H1 (cell line): ENCODE measurements around the gene ADAMTS1. TPM values are rescaled to one million over a fixed set of nuclear protein-coding genes. Genes with fewer than 3 reads are reported as not detected.

Experiments
- CBX5 ChIP-seq: fragments of 300-800, 300-1000 bp; sonication (generic); IDR thresholded peaks from 2 replicates; pipeline ENCODE4 v1.7.1; 2016; ENCODE audit warnings: antibody characterized with exemption, low read length, low read depth
- CBX8 ChIP-seq: fragments of 300-800, 300-1000 bp; sonication (generic); IDR thresholded peaks from 2 replicates; pipeline ENCODE4 v1.7.1; 2016; ENCODE audit warnings: low read depth, low read length, borderline replicate concordance
- SAP30 ChIP-seq: fragments of 300-600 bp; sonication (generic); IDR thresholded peaks from 2 replicates; pipeline ENCODE4 v1.7.1; 2012; ENCODE audit warnings: low read length, moderate library complexity, mild to moderate bottlenecking, inconsistent platforms; ENCODE audit not compliant: insufficient read depth, insufficient replicate concordance
- polyA plus RNA-seq, 7 experiments: library from polyadenylated mRNA; depleted of rRNA in 3 of 7; stranded (reverse) in 5 of 7; unstranded in 2 of 7; fragments of >200 nt in 5 of 7; fragments of 200-250 nt in 2 of 7; gene quantifications; 1 replicate in 5 of 7; 2 replicates in 1 of 7; 4 replicates in 1 of 7; pipeline versions ENCODE4 v1.2.1 to v1.2.3, GENCODE V29; 2011 to 2013; ENCODE audit warnings: missing spikeins in 2 of 7, mixed read lengths in 2 of 7
- total RNA-seq: library from RNA; stranded (reverse); fragmentation: NEBNext Ultra II Directional; extraction: Animal tissue kit (Norgen Biotek cat#: 25700); gene quantifications from 2 replicates; pipeline ENCODE4 v1.2.1, GENCODE V29; 2021
- TF ChIP-seq, protein P1 (sequence below): IDR thresholded peaks from 2 replicates; pipeline ENCODE4 v1.6.1; 2011; ENCODE audit warnings: low read depth, mild to moderate bottlenecking, low read length; ENCODE audit not compliant: insufficient read depth
- TF ChIP-seq, protein P2 (sequence below): IDR thresholded peaks from 2 replicates; pipeline ENCODE4 v1.6.1; 2011; ENCODE audit warnings: low read length, improper control_type of control experiment
- TF ChIP-seq, protein P3 (sequence below): IDR thresholded peaks from 2 replicates; pipeline ENCODE4 v1.6.1; 2012; ENCODE audit warnings: low read length, inconsistent platforms

ADAMTS1 gene
- total and polyA plus RNA-seq, 2 of the 8 experiments (the other 6 are each of a cell fraction or from before 2014, with no cell fraction given) = 10.7 to 22.4 TPM

DNA sequence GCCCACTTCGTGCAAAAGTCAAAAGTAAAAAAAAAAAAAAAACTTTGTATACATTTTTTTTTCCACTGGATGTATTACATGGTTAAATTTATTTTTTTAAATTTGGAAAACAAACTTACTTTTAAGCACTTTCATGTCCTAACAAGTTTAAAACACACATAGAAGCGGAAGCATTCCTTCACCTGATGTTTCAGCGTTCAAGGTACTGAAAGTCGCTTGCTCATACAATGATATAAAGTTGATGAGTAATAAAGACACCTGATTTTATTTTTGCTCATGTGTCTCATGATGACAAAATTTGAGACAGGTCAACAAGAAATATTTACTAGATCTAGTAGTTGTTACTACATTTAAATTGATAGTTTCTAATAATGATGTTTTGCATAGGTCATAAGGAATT, 35.5 kb downstream of the ADAMTS1 start (continued):
- no peak for TF ChIP-seq CBX8
- no peak for TF ChIP-seq CBX5
- TF ChIP-seq, protein P1, sequence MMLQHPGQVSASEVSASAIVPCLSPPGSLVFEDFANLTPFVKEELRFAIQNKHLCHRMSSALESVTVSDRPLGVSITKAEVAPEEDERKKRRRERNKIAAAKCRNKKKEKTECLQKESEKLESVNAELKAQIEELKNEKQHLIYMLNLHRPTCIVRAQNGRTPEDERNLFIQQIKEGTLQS = no peak
- TF ChIP-seq, protein P2, sequence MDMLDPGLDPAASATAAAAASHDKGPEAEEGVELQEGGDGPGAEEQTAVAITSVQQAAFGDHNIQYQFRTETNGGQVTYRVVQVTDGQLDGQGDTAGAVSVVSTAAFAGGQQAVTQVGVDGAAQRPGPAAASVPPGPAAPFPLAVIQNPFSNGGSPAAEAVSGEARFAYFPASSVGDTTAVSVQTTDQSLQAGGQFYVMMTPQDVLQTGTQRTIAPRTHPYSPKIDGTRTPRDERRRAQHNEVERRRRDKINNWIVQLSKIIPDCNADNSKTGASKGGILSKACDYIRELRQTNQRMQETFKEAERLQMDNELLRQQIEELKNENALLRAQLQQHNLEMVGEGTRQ = no peak
- TF ChIP-seq, protein P3, sequence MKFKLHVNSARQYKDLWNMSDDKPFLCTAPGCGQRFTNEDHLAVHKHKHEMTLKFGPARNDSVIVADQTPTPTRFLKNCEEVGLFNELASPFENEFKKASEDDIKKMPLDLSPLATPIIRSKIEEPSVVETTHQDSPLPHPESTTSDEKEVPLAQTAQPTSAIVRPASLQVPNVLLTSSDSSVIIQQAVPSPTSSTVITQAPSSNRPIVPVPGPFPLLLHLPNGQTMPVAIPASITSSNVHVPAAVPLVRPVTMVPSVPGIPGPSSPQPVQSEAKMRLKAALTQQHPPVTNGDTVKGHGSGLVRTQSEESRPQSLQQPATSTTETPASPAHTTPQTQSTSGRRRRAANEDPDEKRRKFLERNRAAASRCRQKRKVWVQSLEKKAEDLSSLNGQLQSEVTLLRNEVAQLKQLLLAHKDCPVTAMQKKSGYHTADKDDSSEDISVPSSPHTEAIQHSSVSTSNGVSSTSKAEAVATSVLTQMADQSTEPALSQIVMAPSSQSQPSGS = no peak
- TF ChIP-seq SAP30 = no peak
